CD4-positive, alpha-beta T cell (primary cell): Measurements from ENCODE around the gene ZNF747. TPM values are rescaled to one million over a fixed set of nuclear protein-coding genes. Genes with fewer than 3 reads are reported as not detected.
A peak's percentile ranks its signal among the peaks of the same experiment; 100 is the strongest.

Experiments
- ATAC-seq: fragments of 200-7000 bp; cut with Tn5 transposase; one replicate; pipeline ENCODE4 v1.10.0; 2022; ENCODE audit warnings: mild to moderate bottlenecking; ENCODE audit not compliant: poor library complexity
- CTCF ChIA-PET: fragments of 350-600 bp; sonication (Branson Sonifier 250); formaldehyde crosslinking; loops from one replicate; lab custom pipeline; 2021; ENCODE audit warnings: antibody characterized with exemption, inconsistent platforms; lab: Charles Lee
- POLR2A ChIA-PET: fragments of 350-600 bp; sonication (Branson Sonifier 250); formaldehyde crosslinking; loops from one replicate; lab custom pipeline; 2021; ENCODE audit warnings: antibody characterized with exemption, inconsistent platforms; lab: Charles Lee
- DNase-seq, 14 experiments: peaks; one replicate each; pipeline ENCODE4 v3.0.0-alpha.2; 2013 to 2020; ENCODE audit warnings: mixed read lengths in 2 of 14
- H3K27ac ChIP-seq, 2 donors: one replicate each; pipeline versions ENCODE4 v1.5.1 to v1.7.0; 2013; ENCODE audit warnings: low read length in 2 of 2, low read depth in 1 of 2, mild to moderate bottlenecking in 1 of 2
- H3K27me3 ChIP-seq, 2 experiments: 1 replicate in 1 of 2; 2 replicates in 1 of 2; pipeline versions ENCODE4 v1.6.1 to v1.7.0; 2013; ENCODE audit warnings: low read length in 2 of 2, control low read depth in 1 of 2, mild to moderate bottlenecking in 1 of 2, moderate library complexity in 1 of 2; ENCODE audit not compliant: insufficient read depth in 2 of 2, control insufficient read depth in 1 of 2
- H3K36me3 ChIP-seq: one replicate; pipeline ENCODE4 v1.6.1; 2013; ENCODE audit warnings: low read length, control low read depth; ENCODE audit not compliant: insufficient read depth
- H3K4me1 ChIP-seq: one replicate; pipeline ENCODE4 v1.6.1; 2013; ENCODE audit warnings: low read length, control low read depth; ENCODE audit not compliant: insufficient read depth
- H3K4me3 ChIP-seq: one replicate; pipeline ENCODE4 v1.5.1; 2013; ENCODE audit warnings: mild to moderate bottlenecking, low read length, moderate library complexity
- H3K9me3 ChIP-seq, 2 experiments: 1 replicate in 1 of 2; 2 replicates in 1 of 2; pipeline versions ENCODE4 v1.6.1 to v1.7.0; 2013; ENCODE audit warnings: low read length in 2 of 2, mild to moderate bottlenecking in 2 of 2, control low read depth in 1 of 2, moderate library complexity in 1 of 2; ENCODE audit not compliant: control insufficient read depth in 1 of 2, insufficient read depth in 1 of 2
- H3K27ac Mint-ChIP-seq: one replicate; pipeline ENCODE4 v1.8.0; 2020; ENCODE audit warnings: mixed read lengths
- H3K27me3 Mint-ChIP-seq: one replicate; pipeline ENCODE4 v1.8.0; 2021; ENCODE audit warnings: mixed read lengths
- H3K36me3 Mint-ChIP-seq: one replicate; pipeline ENCODE4 v1.8.0; 2021; ENCODE audit warnings: low read depth, mixed read lengths
- H3K4me1 Mint-ChIP-seq: one replicate; pipeline ENCODE4 v1.8.0; 2021; ENCODE audit warnings: low read depth, mixed read lengths
- H3K4me3 Mint-ChIP-seq: one replicate; pipeline ENCODE4 v1.8.0; 2020; ENCODE audit warnings: mild to moderate bottlenecking, mixed read lengths
- H3K9me3 Mint-ChIP-seq: one replicate; pipeline ENCODE4 v1.8.0; 2020; ENCODE audit warnings: mixed read lengths
- CTCF ChIP-seq: fragments of 200-600 bp; IDR thresholded peaks from one replicate; pipeline ENCODE4 v1.8.0; 2022; ENCODE audit warnings: antibody characterized with exemption, mild to moderate bottlenecking
- intact Hi-C, 2 experiments: fragments of 100-400 bp; cut with DNase I in 1 of 2; cut with micrococcal nuclease in 1 of 2; formaldehyde crosslinking; loops; one replicate each; pipeline versions ENCODE4 v1.15.1 to v1.9.0; 2023 to 2025; cut with DNase I, micrococcal nuclease
- total RNA-seq, 174 experiments: library from RNA in 2 of 174; stranded (reverse) in 2 of 174; gene quantifications; one replicate each; pipeline ENCODE4 v1.2.3 and lab custom pipeline; 2021 to 2026

The ZNF747 gene
- total RNA-seq, 2 experiments from 2014 or later, result 6.3 to 6.7 TPM

- Histone ChIP-seq H3K36me3 (peaks cover 3% of the 10 kb centered on the region), H3K4me3 (peak overlapping the region; percentile 61), H3K9me3 (no peaks in the 10 kb centered on the region), H3K27ac (peak overlapping the region in 1 of 2 donors; percentile 19), H3K4me1 (peaks cover 39% of the 10 kb centered on the region), H3K27me3 (no peaks in the 10 kb centered on the region)
- CTCF ChIA-PET, result interaction anchor here (1.1 kb wide), 1 partner anchor 131 kb away, joined by 3 read pairs; the partner anchor contains the start of gene DCTPP1
- peaks cover 12% of the 10 kb centered on the region for H3K36me3 Mint-ChIP-seq
- DNase-seq (peak in 5 of 14 experiments; percentile 15 to 43 (median 38)), ATAC-seq (no peak)
- H3K27ac Mint-ChIP-seq, result peak overlapping the region; percentile 84
- H3K27me3 Mint-ChIP-seq, result no peaks in the 10 kb centered on the region
- H3K4me1 Mint-ChIP-seq, result peaks cover 31% of the 10 kb centered on the region
- POLR2A ChIA-PET, result interaction anchor here (1.4 to 2.7 kb wide), 5 partner anchors 10 to 496 kb away, joined by 3 to 38 read pairs (median 5); partner anchors contain the start of genes ALDOA, PRR14, ZNF688 and ZNF747
- TF ChIP-seq CTCF, result no peak
- no peaks in the 10 kb centered on the region for H3K9me3 Mint-ChIP-seq
- intact Hi-C loops, result no loop called here
- H3K4me3 Mint-ChIP-seq, result peak overlapping the region; percentile 85
Measured at GRCh38 chr16:30561089-30561816, 26.6 kb upstream of the ZNF747 start.

GRCh38 chr16:30559690-30560089 is 25.0 kb upstream of the ZNF747 start:
- ChIA-PET POLR2A (interaction anchor here (1.8 to 4.3 kb wide), 5 partner anchors 8 to 142 kb away, joined by 10 to 152 read pairs (median 43); partner anchors contain the start of genes PRR14, ZNF688 and ZNF747), CTCF (interaction anchor here (2.4 to 2.9 kb wide), 2 partner anchors 12 to 25 kb away, joined by 19 to 68 read pairs; partner anchors contain the start of genes ZNF688 and ZNF747)
- no peak overlapping the region for H3K27ac ChIP-seq
- H3K4me3 Mint-ChIP-seq, result peak overlapping the region; percentile 39
- TF ChIP-seq CTCF, result no peak
- no peak for ATAC-seq
- peaks cover 20% of the 10 kb centered on the region for H3K36me3 Mint-ChIP-seq
- H3K36me3 ChIP-seq, result peaks cover 19% of the 10 kb centered on the region
- DNase-seq, result no peak
- H3K27ac Mint-ChIP-seq, result peak overlapping the region; percentile 94
- no peak overlapping the region for H3K4me3 ChIP-seq
- H3K4me1 Mint-ChIP-seq, result peaks cover 29% of the 10 kb centered on the region
- H3K4me1 ChIP-seq, result peaks cover 53% of the 10 kb centered on the region
- no peaks in the 10 kb centered on the region for H3K9me3 Mint-ChIP-seq
- no peaks in the 10 kb centered on the region for H3K27me3 ChIP-seq
- H3K9me3 ChIP-seq, result no peaks in the 10 kb centered on the region
- no peaks in the 10 kb centered on the region for H3K27me3 Mint-ChIP-seq
- intact Hi-C loops, result loop anchor here in 1 of 2 experiments (2.0 to 5.0 kb wide), 6 partner anchors 33 to 202 kb away; partner anchors contain the start of genes CD2BP2, DCTPP1, SEPHS2 and ZNF768

- Histone ChIP-seq H3K9me3 (no peaks in the 10 kb centered on the region), H3K27me3 (no peaks in the 10 kb centered on the region), H3K4me1 (peaks cover 61% of the 10 kb centered on the region), H3K27ac (peak overlapping the region; percentile 93 to 94), H3K4me3 (peak overlapping the region; percentile 73), H3K36me3 (peaks cover 27% of the 10 kb centered on the region)
- Mint-ChIP-seq H3K4me1 (peaks cover 34% of the 10 kb centered on the region), H3K4me3 (peak overlapping the region; percentile 93), H3K9me3 (no peaks in the 10 kb centered on the region), H3K36me3 (peaks cover 26% of the 10 kb centered on the region), H3K27me3 (no peaks in the 10 kb centered on the region), H3K27ac (peak overlapping the region; percentile 94)
- intact Hi-C loops, result loop anchor here (1.0 to 5.0 kb wide), 13 partner anchors 9 to 202 kb away; partner anchors contain the start of genes PRR14 (in 2 of the 2), CD2BP2 (in 1 of the 2), DCTPP1 (in 1 of the 2) and SEPHS2 (in 1 of the 2)
- POLR2A ChIA-PET, result interaction anchor here (0.6 to 4.3 kb wide), 23 partner anchors 9 to 494 kb away, joined by 3 to 152 read pairs (median 7); partner anchors contain the start of genes ALDOA, CORO1A, DCTPP1 and FBRS
- DNase-seq (no peak), ATAC-seq (no peak)
- no peak for TF ChIP-seq CTCF
- CTCF ChIA-PET, result interaction anchor here (0.6 to 2.9 kb wide), 12 partner anchors 8 to 135 kb away, joined by 3 to 68 read pairs (median 6); partner anchors contain the start of genes DCTPP1, FBRS, PRR14 and ZNF688
Measured at GRCh38 chr16:30558789-30559377, 24.2 kb upstream of the ZNF747 start.
